ENCODE data around the gene FMNL3.
A peak's percentile ranks its signal among the peaks of the same experiment; 100 is the strongest.
"Not testable (repeated sequence)": the region's sequence is repeated elsewhere in the genome, so short reads cannot be mapped to it uniquely, and the experiment has no call there.

The FMNL3 gene

DNA sequence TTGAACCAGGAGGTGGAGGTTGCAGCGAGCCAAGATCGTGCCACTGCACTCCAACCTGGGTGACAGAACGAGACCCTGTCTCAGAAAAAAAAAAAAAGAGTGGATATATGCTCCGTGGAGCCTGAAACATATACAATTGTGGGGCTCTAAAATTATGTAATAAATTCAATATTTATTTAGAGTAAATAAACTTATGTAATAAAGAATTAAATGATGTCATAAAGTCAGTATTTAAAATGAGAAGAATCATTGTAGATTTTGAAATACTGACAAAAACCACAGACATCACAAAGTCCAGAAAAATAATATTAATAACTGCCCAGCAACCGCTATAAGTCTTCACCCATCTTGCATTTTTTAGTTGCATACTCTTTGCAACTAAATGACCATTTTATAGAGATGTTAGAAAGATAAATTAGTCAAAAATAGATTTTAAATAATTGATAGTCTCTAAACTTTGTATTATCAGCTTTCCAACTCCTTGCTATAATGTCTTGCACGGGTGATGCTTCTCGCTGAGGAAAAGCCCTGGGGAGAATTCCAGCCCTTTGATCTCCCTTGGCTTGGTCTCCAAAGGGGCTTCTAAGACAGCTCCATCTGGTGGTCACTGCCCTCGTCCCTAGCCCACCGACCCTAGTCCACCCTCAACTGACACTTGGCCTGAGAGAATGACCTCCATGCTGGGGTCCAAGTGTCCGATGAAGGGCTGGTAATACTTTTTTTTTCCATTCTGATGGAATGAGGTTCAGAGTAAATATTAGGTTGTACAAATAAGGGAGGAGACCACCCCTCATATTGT lies 26.2 kb upstream of the FMNL3 start:
- CTCF ChIA-PET: interaction anchor here (1.2 to 2.0 kb wide), 3 partner anchors 10 to 97 kb away, joined by 3 to 5 read pairs (median 3); no protein-coding TSS in a partner anchor
- WGBS (ENCODE audit: insufficient coverage): 82% methylated on average over 6 of the region's 10 CpGs
- H3K36me3 ChIP-seq (ENCODE audit: control insufficient read depth in 4 of 4, insufficient read depth in 4 of 4, low read length in 3 of 4): no peaks in the 10 kb centered on the region
- no peaks in the 10 kb centered on the region for H3K27me3 ChIP-seq (replicated peaks in 2 of 5; ENCODE audit: control insufficient read depth in 4 of 5, insufficient read depth in 5 of 5, low read length in 4 of 5)
- no peak for DNase-seq
- no peak overlapping the region for H3K27ac ChIP-seq (ENCODE audit: insufficient read depth in 1 of 2, low read depth in 1 of 2, low read length in 2 of 2, poor library complexity in 1 of 2, severe bottlenecking in 2 of 2)
- no peak overlapping the region for H3K4me3 ChIP-seq (ENCODE audit: control insufficient read depth in 1 of 7, extremely low read depth in 1 of 7, insufficient read depth in 4 of 7, low read depth in 2 of 7, low read length in 6 of 7)
- H3K9me3 ChIP-seq (ENCODE audit: control extremely low read depth in 1 of 5, control insufficient read depth in 4 of 5, insufficient read depth in 2 of 5, low read depth in 1 of 5, low read length in 4 of 5): peaks cover 0 to 3% (median 0%) of the 10 kb centered on the region in 5 experiments
- POLR2A ChIA-PET: no interaction called here
- no peaks in the 10 kb centered on the region for H3K4me1 ChIP-seq (ENCODE audit: control extremely low read depth in 1 of 4, control insufficient read depth in 4 of 4, insufficient read depth in 4 of 4, low read length in 3 of 4)

DNA sequence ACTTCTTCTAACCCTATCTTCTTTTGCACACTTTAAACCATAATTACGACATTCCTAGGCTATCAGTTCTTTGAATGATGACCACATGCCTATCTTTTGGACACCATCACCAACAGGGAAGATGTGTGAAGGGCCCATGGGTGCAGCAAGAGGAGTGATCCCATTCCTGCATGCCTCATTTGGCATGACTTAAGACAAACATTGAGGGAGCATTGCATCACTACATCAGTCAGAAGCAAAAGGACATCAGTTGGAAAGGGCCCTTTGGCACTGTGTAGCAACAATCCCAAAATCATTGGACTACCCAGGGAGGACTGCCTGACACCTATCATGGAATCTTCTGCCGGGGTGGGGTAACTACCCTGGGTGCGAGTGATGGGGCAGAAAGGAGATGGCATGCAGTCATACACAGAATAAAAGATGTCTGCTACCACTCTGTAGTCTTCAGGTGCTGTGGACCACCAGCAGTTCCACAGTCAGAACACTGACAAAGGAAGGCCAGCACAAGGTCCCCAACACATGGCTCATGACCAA lies 23.4 kb upstream of the FMNL3 start:
- Histone ChIP-seq H3K36me3 (ENCODE audit: control insufficient read depth in 4 of 4, insufficient read depth in 4 of 4, low read length in 3 of 4) (no peaks in the 10 kb centered on the region), H3K27me3 (replicated peaks in 2 of 5; ENCODE audit: control insufficient read depth in 4 of 5, insufficient read depth in 5 of 5, low read length in 4 of 5) (no peaks in the 10 kb centered on the region), H3K9me3 (ENCODE audit: control extremely low read depth in 1 of 5, control insufficient read depth in 4 of 5, insufficient read depth in 2 of 5, low read depth in 1 of 5, low read length in 4 of 5) (peaks cover 0 to 3% (median 0%) of the 10 kb centered on the region in 5 experiments), H3K4me3 (ENCODE audit: control insufficient read depth in 1 of 7, extremely low read depth in 1 of 7, insufficient read depth in 4 of 7, low read depth in 2 of 7, low read length in 6 of 7) (no peak overlapping the region), H3K4me1 (ENCODE audit: control extremely low read depth in 1 of 4, control insufficient read depth in 4 of 4, insufficient read depth in 4 of 4, low read length in 3 of 4) (no peaks in the 10 kb centered on the region), H3K27ac (ENCODE audit: insufficient read depth in 1 of 2, low read depth in 1 of 2, low read length in 2 of 2, poor library complexity in 1 of 2, severe bottlenecking in 2 of 2) (no peak overlapping the region)
- DNase-seq: no peak
- ChIA-PET POLR2A (no interaction called here), CTCF (no interaction called here)
- WGBS (ENCODE audit: insufficient coverage): 100% methylated on average over 1 of the region's 3 CpGs

DNA sequence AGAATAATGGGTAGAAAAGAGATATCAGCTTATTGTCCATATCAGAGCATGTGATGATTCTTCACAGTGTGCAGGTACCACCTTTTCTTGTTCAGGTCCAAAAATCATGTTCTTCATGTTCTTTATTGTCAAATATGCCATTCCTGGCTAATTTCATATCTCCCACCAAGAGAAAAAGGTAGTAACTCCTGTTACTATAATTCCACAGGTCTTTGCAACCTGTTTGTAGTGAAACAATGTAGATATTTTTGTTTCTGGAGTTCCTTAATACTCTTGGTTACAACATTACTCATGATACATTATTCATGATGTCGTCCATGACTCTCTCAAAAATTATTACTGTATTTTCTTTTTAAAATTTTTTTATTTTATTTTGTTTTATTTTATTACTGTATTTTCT lies 22.8 kb upstream of the FMNL3 start:
- no CpG with 5 or more reads among the region's 1 CpG for WGBS (ENCODE audit: insufficient coverage)

GRCh38 chr12:49728446-49728845 lies 21.2 kb upstream of the FMNL3 start:
- POLR2A ChIA-PET: no interaction called here
- CTCF ChIA-PET: interaction anchor here (1.1 to 1.7 kb wide), 3 partner anchors 12 to 29 kb away, joined by 3 to 4 read pairs (median 3); no protein-coding TSS in a partner anchor
- Histone ChIP-seq H3K27me3 (replicated peaks in 2 of 5; ENCODE audit: control insufficient read depth in 4 of 5, insufficient read depth in 5 of 5, low read length in 4 of 5) (peaks cover 0 to 2% (median 0%) of the 10 kb centered on the region in 5 experiments), H3K27ac (ENCODE audit: insufficient read depth in 1 of 2, low read depth in 1 of 2, low read length in 2 of 2, poor library complexity in 1 of 2, severe bottlenecking in 2 of 2) (no peak overlapping the region), H3K36me3 (ENCODE audit: control insufficient read depth in 4 of 4, insufficient read depth in 4 of 4, low read length in 3 of 4) (no peaks in the 10 kb centered on the region), H3K9me3 (ENCODE audit: control extremely low read depth in 1 of 5, control insufficient read depth in 4 of 5, insufficient read depth in 2 of 5, low read depth in 1 of 5, low read length in 4 of 5) (no peaks in the 10 kb centered on the region), H3K4me3 (ENCODE audit: control insufficient read depth in 1 of 7, extremely low read depth in 1 of 7, insufficient read depth in 4 of 7, low read depth in 2 of 7, low read length in 6 of 7) (no peak overlapping the region), H3K4me1 (ENCODE audit: control extremely low read depth in 1 of 4, control insufficient read depth in 4 of 4, insufficient read depth in 4 of 4, low read length in 3 of 4) (no peaks in the 10 kb centered on the region)
- no peak for DNase-seq
- 100% methylated on average over 1 of the region's 3 CpGs for WGBS (ENCODE audit: insufficient coverage)

More for the DNA sequence above, 22.8 kb upstream of the FMNL3 start:
- DNase-seq: no peak
- Histone ChIP-seq H3K27me3 (replicated peaks in 2 of 5; ENCODE audit: control insufficient read depth in 4 of 5, insufficient read depth in 5 of 5, low read length in 4 of 5) (peaks cover 0 to 2% (median 0%) of the 10 kb centered on the region in 5 experiments), H3K27ac (ENCODE audit: insufficient read depth in 1 of 2, low read depth in 1 of 2, low read length in 2 of 2, poor library complexity in 1 of 2, severe bottlenecking in 2 of 2) (no peak overlapping the region), H3K36me3 (ENCODE audit: control insufficient read depth in 4 of 4, insufficient read depth in 4 of 4, low read length in 3 of 4) (no peaks in the 10 kb centered on the region), H3K9me3 (ENCODE audit: control extremely low read depth in 1 of 5, control insufficient read depth in 4 of 5, insufficient read depth in 2 of 5, low read depth in 1 of 5, low read length in 4 of 5) (no peaks in the 10 kb centered on the region), H3K4me3 (ENCODE audit: control insufficient read depth in 1 of 7, extremely low read depth in 1 of 7, insufficient read depth in 4 of 7, low read depth in 2 of 7, low read length in 6 of 7) (no peak overlapping the region), H3K4me1 (ENCODE audit: control extremely low read depth in 1 of 4, control insufficient read depth in 4 of 4, insufficient read depth in 4 of 4, low read length in 3 of 4) (no peaks in the 10 kb centered on the region)
- ChIA-PET POLR2A (no interaction called here), CTCF (no interaction called here)

DNA sequence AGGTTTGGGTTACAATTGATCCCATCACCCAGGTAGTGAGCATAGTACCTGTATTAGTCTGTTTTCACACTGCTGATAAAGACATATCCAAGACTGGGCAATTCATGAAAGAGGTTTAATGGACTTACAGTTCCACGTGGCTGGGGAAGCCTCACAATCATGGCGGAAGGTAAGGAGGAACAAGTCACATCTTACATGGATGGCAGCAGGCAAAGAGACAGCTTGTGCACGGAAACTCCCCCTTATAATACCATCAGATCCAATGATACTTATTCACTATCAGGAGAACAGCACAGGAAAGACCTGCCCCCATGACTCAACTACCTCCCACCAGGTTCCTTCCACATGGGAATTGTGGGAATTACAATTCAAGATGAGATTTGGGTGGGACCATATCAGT lies 14.2 kb upstream of the FMNL3 start:
- not testable (repeated sequence) for DNase-seq; H3K9me3 ChIP-seq (ENCODE audit: control extremely low read depth in 1 of 5, control insufficient read depth in 4 of 5, insufficient read depth in 2 of 5, low read depth in 1 of 5, low read length in 4 of 5); H3K27ac ChIP-seq (ENCODE audit: insufficient read depth in 1 of 2, low read depth in 1 of 2, low read length in 2 of 2, poor library complexity in 1 of 2, severe bottlenecking in 2 of 2); H3K4me1 ChIP-seq (ENCODE audit: control extremely low read depth in 1 of 4, control insufficient read depth in 4 of 4, insufficient read depth in 4 of 4, low read length in 3 of 4); H3K36me3 ChIP-seq (ENCODE audit: control insufficient read depth in 4 of 4, insufficient read depth in 4 of 4, low read length in 3 of 4); H3K4me3 ChIP-seq (ENCODE audit: control insufficient read depth in 1 of 7, extremely low read depth in 1 of 7, insufficient read depth in 4 of 7, low read depth in 2 of 7, low read length in 6 of 7); H3K27me3 ChIP-seq (replicated peaks in 2 of 5; ENCODE audit: control insufficient read depth in 4 of 5, insufficient read depth in 5 of 5, low read length in 4 of 5)
- WGBS (ENCODE audit: insufficient coverage): 100% methylated on average over 2 of the region's 3 CpGs
- POLR2A ChIA-PET: interaction anchor here (1.3 kb wide), 1 partner anchor 20 kb away, joined by 6 read pairs; the partner anchor contains the start of gene TMBIM6
- CTCF ChIA-PET: interaction anchor here (1.4 to 27.1 kb wide), 2 partner anchors 19 to 73 kb away, joined by 3 to 929 read pairs; no protein-coding TSS in a partner anchor

DNA sequence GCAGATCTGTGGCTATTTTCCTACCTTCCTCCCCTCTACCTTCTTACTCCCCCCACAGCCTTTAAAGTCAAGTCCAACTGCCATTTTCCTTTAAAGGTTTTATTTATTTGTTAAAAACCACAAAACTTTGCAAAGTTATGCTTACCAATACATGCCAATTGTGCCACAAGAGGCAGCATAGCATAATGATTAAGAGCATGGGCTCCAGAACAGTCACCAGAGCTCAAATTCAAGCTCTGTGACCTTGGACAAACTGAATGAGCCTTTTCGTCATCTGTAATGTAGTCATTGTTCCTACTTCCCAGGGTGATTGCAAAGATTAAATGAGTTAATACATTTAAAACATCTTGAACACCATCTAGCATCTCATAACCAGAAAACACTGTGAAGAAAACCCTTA lies 13.0 kb upstream of the FMNL3 start:
- POLR2A ChIA-PET: interaction anchor here (1.3 kb wide), 1 partner anchor 21 kb away, joined by 6 read pairs; the partner anchor contains the start of gene TMBIM6

DNA sequence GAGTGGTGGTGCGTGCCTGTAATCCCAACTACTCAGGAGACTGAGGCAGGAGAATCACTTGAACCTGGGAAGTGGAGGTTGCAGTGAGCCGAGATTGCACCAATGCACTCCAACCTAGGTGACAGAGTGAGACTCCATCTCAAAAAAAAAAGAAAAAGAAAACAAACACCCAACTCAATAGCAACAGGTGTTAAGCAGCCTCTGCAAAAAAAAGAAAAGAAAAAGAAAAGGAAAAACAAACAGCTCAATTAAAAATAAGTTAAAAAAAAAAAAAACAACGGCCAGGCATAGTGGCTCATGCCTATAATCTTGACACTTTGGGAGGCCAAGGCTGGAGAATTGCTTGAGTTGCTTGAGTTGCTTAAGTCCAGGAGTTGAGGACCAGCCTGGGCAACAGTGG lies 10.6 kb upstream of the FMNL3 start:
- 100% methylated on average over 1 of the region's 3 CpGs for WGBS (ENCODE audit: insufficient coverage)
- H3K4me3 ChIP-seq (ENCODE audit: control insufficient read depth in 1 of 7, extremely low read depth in 1 of 7, insufficient read depth in 4 of 7, low read depth in 2 of 7, low read length in 6 of 7); POLR2A ChIA-PET; H3K9me3 ChIP-seq (ENCODE audit: control extremely low read depth in 1 of 5, control insufficient read depth in 4 of 5, insufficient read depth in 2 of 5, low read depth in 1 of 5, low read length in 4 of 5); H3K4me1 ChIP-seq (ENCODE audit: control extremely low read depth in 1 of 4, control insufficient read depth in 4 of 4, insufficient read depth in 4 of 4, low read length in 3 of 4); H3K27me3 ChIP-seq (replicated peaks in 2 of 5; ENCODE audit: control insufficient read depth in 4 of 5, insufficient read depth in 5 of 5, low read length in 4 of 5); DNase-seq; H3K36me3 ChIP-seq (ENCODE audit: control insufficient read depth in 4 of 4, insufficient read depth in 4 of 4, low read length in 3 of 4); H3K27ac ChIP-seq (ENCODE audit: insufficient read depth in 1 of 2, low read depth in 1 of 2, low read length in 2 of 2, poor library complexity in 1 of 2, severe bottlenecking in 2 of 2): not testable (repeated sequence)
- CTCF ChIA-PET: interaction anchor here (0.6 to 27.1 kb wide), 5 partner anchors 9 to 123 kb away, joined by 3 to 929 read pairs (median 3); no protein-coding TSS in a partner anchor

More for the DNA sequence above, 13.0 kb upstream of the FMNL3 start:
- no CpG with 5 or more reads among the region's 1 CpG for WGBS (ENCODE audit: insufficient coverage)
- Histone ChIP-seq H3K27ac (ENCODE audit: insufficient read depth in 1 of 2, low read depth in 1 of 2, low read length in 2 of 2, poor library complexity in 1 of 2, severe bottlenecking in 2 of 2) (no peak overlapping the region), H3K4me1 (ENCODE audit: control extremely low read depth in 1 of 4, control insufficient read depth in 4 of 4, insufficient read depth in 4 of 4, low read length in 3 of 4) (no peaks in the 10 kb centered on the region), H3K9me3 (ENCODE audit: control extremely low read depth in 1 of 5, control insufficient read depth in 4 of 5, insufficient read depth in 2 of 5, low read depth in 1 of 5, low read length in 4 of 5) (no peaks in the 10 kb centered on the region), H3K4me3 (ENCODE audit: control insufficient read depth in 1 of 7, extremely low read depth in 1 of 7, insufficient read depth in 4 of 7, low read depth in 2 of 7, low read length in 6 of 7) (no peak overlapping the region), H3K36me3 (ENCODE audit: control insufficient read depth in 4 of 4, insufficient read depth in 4 of 4, low read length in 3 of 4) (no peaks in the 10 kb centered on the region), H3K27me3 (replicated peaks in 2 of 5; ENCODE audit: control insufficient read depth in 4 of 5, insufficient read depth in 5 of 5, low read length in 4 of 5) (peaks cover 0 to 2% (median 0%) of the 10 kb centered on the region in 5 experiments)
- CTCF ChIA-PET: interaction anchor here (1.0 to 27.1 kb wide), 4 partner anchors 20 to 71 kb away, joined by 3 to 929 read pairs (median 4); partner anchors contain the start of gene TMBIM6
- peak in 2 of 3 donors; percentile 34 to 41 for DNase-seq

Data from common myeloid progenitor, CD34-positive (primary cell).